Measurements from ENCODE around the gene C21orf58.
"Not testable (repeated sequence)": the region's sequence is repeated elsewhere in the genome, so short reads cannot be mapped to it uniquely, and the experiment has no call there.

C21orf58 gene

DNA sequence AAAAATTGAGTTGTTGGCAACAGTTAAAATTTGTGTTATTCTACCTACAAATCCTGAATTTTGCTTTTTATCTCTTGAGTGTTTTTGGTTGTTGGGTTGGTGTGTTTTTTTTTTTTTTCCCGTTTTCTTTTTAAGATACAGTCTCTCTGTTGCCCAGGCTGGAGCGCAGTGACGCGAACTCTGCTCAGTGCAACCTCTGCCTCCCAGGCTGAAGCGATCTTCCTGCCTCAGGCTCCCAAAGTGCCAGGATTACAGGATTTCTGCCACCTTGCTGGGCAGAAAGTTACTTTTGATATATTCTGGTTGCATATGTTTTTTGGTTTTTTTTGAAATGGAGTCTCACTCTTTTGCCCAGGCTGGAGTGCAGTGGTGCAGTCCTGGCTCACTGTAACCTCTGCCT lies 4.5 kb upstream of the C21orf58 start:
- no peak for DNase-seq
- in situ Hi-C loops (cut with MboI; ENCODE audit: low pct_unique_long_range_greater_than_20kb, low sequenced_read_pairs), result no loop called here

DNA sequence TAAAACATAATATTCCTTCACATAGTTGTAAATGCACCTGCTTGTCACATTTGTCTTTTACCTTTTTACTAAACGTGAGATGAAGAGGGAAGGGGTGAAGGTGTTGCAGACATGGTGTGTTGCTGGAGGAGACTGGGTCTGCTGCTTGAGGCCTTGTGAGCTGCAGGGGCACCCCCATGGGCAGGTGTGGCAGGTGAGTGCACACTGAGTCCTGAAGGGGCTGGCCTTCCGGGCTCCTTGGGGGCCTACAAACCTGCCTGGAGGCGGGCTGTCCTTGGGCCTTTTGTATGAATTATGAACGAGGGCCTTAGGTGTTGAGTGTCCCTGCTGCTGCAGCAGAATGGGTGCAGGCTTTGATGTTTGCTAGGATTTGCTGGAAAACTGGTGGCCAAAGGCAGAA lies 4.0 kb upstream of the C21orf58 start:
- no peak for DNase-seq
- in situ Hi-C loops (cut with MboI; ENCODE audit: low pct_unique_long_range_greater_than_20kb, low sequenced_read_pairs), result no loop called here

DNA sequence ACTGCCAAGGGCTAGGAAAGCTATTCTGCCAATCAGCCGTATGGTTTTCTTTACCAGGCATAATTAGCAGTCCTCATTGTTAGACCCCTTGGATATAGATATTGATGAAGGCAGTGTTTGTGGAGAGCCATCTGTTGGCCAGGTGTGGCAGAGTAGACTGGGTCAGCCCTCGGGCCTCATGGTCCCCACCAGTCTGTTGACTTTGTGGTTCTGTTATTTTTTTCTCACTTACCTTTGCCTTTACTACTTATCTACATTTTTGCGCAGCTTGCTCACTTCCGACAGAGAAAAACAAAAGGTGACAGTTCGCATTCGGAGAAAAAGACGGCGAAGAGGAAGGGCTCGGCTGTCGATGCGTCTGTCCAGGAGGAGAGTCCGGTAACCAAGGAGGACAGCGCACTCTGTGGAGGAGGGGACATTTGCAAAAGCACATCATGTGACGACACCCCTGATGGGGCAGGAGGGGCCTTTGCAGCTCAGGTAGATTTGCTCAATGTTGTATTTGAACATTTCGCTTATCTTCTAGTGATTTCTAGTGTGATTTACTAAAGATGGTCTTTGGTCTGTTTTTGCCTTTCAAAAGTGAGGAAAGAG lies 2.5 kb upstream of the C21orf58 start:
- no peak for DNase-seq

DNA sequence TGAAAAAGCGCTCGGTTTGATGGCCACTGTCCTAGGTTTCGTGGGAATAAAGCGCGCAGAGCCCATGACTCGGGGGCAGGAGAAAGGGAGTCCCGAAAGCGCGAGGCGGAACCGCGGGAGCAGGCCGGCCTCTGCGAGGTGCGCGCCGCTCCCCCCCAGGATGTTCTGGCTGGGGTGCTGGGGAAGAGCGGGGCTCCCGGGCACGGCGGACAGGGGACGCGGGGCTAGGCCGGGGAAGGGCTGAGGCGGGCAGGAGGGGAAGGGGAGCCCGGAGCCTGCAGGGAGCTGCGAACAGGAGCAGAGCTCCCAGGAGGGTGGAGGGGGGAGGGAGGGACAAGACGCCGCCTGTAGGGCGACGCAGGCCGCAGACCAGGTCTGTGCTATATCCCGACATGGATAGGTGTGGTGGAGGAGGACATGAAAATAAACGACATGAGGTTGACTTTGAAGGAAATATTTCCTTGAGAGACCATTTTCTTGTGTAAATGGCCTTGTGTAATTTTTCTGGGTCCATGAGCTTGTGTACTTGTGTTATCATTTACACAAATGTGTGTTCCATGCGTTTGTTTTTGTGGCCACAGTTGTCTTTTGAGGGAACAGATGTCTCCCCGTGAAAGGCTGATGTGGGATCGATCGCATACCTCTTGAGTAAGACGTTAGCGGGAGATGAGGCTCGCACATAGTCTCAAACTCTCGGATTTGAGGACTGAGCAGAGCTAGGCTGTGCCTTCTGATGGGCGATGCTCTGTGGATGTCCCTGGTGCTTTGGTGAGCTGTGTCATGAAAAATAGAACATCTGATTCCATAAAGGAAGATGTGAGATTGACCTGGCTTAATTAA lies 1.6 kb upstream of the C21orf58 start:
- in situ Hi-C loops (cut with MboI; ENCODE audit: low pct_unique_long_range_greater_than_20kb, low sequenced_read_pairs), result no loop called here
- peak; percentile 55 for DNase-seq

More for the DNA sequence above, 2.5 kb upstream of the C21orf58 start:
- in situ Hi-C loops (cut with MboI; ENCODE audit: low pct_unique_long_range_greater_than_20kb, low sequenced_read_pairs), result no loop called here

DNA sequence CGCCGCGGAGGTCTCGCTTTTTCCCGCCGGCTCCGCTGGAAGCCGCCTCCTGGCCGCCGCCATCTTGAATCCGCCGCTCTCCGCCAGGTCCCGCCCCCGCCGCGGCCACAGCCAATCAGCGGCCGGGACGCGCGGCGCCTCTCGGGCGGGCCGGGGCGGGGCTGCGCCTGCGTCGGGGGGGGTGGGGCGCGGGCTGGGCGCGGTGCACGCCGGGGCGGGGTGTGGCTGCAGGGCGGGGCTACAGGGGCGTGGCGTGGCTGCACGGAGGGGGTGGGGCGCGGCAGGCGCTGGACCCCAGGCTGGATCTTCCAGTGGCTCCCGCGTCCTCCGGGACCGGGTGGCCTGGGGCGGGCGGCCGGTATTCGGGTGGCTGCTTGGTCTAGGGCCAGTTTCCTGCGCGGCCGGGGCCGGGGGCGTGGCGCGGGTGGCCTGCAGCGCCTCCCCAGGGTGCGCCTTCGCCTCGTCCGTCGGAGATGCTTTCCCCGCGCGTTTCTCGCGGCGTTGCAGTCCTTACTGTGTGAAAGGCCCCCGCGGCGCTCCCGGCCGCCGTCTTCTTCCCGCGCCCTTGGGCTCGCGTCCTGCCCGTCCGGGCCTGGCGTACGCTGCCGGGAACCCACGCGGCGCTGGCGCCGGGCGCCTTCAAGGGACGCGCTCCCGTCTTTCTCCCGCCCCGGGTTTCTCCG lies 861 bp upstream of the C21orf58 start:
- in situ Hi-C loops (cut with MboI; ENCODE audit: low pct_unique_long_range_greater_than_20kb, low sequenced_read_pairs), result no loop called here
- DNase-seq, result peak; percentile 76

DNA sequence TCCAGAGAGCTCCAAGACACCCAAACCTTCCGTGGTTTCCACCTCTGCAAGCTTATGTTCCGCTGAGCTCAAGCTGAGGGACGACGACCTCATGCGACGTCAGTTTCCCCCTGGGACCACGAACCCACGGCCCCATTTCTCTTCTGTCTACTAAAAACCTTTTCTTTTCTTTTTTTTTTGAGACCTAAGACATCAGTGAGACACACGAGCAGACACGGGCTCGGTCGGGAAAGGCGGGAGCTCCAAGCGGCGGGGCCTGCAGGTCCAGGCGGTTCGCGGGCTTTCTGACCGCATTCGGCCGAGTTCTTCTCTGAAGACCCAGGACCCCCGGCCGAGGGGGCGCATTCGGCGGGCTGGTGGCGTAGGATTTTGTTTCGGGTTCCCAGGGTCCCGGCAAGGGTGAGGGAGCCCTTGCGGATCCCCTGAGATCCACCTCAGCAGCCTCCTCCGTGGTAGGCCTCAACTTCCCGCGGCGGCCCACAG lies 402 bp downstream of the C21orf58 start:
- no peak for DNase-seq
- in situ Hi-C loops (cut with MboI; ENCODE audit: low pct_unique_long_range_greater_than_20kb, low sequenced_read_pairs), result no loop called here

DNA sequence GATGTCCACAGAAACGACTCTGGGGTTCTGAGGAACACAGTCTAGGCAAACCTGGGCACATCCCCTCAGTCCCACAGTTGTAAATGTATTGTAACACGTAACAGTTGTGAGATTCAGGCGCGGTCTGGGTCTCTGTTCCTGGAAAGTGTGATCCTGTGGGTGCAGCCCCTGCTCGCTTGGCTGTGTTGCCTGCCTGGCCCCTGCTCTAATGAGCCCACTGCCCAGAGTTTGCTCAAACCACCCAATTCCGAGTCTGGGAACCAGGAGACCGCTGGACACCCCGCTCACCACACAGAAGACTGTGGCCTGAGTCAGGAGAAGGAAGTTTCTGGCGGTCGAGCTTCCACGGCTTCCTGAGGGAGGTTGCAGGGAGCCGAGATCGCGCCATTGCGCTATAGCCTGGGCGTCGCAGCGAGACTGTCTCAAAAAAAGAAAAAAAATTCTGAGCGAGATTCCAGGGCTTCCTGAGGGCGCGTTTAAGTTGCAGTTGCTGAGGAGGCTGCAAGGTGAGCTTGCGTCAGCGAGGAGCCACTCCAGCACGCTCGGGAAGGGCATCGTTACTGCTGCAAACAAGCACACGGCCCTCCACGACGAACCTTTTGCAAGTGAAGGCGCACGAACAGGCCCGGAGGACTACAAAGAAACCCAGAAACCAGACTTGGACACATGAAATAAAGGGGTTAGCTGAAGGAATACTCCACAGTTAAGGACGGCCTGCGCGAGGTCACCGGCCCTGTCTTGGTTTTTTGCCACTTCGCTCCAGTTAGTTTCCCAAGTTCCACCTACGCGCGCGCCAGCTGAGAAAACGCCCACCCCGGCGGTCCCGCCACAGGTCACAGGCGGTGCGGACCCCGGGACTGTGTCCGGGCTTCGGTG lies 1.1 kb downstream of the C21orf58 start:
- peak; percentile 45 for DNase-seq
- in situ Hi-C loops (cut with MboI; ENCODE audit: low pct_unique_long_range_greater_than_20kb, low sequenced_read_pairs), result no loop called here

DNA sequence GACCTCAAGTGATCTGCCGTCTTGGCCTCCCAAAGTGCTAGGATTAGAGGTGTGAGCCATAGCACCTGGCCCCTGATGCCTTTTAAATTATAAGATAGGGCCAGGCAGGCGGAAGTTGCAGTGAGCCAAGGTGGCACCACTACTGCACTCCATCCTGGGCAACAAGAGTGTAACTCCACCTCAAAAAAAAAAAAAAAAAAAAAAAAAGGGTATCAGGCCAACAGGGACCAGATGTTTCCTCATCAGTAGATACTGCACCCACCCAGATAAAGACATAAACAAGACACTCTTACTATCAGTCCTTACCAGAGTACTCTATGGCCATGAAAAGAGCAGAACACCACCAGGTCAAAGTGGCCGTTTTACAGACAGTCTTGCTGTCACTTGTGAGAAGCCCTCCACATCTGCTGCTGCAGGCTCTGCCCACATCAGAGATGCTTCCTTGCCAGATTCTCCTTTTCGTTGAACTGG lies 3.3 kb downstream of the C21orf58 start:
- DNase-seq, result peak; percentile 68
- in situ Hi-C loops (cut with MboI; ENCODE audit: low pct_unique_long_range_greater_than_20kb, low sequenced_read_pairs), result no loop called here

DNA sequence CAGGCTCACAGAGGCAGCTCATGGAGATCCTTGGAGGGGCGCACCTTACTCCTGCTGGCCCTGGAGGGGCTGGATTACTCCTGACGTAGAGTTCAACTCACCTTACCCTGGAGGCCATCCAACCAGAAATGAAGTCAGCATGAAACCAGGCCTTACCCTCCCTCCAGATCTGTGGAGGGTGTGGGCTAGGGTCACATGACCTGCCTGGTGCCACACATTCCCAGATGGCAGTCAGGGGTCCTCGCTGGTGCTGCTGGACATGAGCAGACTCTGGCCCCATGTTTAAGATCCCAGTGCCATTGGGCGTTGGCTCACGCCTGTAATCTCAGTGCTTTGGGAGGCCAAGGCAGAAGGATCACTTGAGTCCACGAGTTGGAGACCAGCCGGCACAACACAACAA lies 4.5 kb downstream of the C21orf58 start:
- DNase-seq, result no peak
- in situ Hi-C loops (cut with MboI; ENCODE audit: low pct_unique_long_range_greater_than_20kb, low sequenced_read_pairs), result no loop called here

DNA sequence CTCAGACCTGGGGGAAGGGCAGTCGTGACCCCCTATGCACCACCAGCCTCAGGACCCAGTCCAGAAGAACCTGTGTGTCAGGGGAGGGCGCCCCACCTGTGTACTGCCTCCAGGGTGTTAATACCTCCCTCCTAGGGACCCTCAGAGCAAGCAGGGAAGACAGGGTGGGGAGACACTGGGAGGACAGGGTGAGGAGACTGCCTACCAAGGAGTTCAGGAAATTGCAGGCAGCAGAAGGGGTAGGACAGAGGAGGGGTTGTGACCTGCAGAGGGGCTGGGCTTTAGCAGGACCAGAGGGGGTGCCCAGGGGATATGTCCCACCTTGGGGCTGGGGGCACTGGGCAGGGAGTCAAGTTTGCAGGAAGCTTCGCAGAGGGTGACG lies 5.2 kb downstream of the C21orf58 start:
- no peak for DNase-seq
- in situ Hi-C loops (cut with MboI; ENCODE audit: low pct_unique_long_range_greater_than_20kb, low sequenced_read_pairs), result no loop called here

DNA sequence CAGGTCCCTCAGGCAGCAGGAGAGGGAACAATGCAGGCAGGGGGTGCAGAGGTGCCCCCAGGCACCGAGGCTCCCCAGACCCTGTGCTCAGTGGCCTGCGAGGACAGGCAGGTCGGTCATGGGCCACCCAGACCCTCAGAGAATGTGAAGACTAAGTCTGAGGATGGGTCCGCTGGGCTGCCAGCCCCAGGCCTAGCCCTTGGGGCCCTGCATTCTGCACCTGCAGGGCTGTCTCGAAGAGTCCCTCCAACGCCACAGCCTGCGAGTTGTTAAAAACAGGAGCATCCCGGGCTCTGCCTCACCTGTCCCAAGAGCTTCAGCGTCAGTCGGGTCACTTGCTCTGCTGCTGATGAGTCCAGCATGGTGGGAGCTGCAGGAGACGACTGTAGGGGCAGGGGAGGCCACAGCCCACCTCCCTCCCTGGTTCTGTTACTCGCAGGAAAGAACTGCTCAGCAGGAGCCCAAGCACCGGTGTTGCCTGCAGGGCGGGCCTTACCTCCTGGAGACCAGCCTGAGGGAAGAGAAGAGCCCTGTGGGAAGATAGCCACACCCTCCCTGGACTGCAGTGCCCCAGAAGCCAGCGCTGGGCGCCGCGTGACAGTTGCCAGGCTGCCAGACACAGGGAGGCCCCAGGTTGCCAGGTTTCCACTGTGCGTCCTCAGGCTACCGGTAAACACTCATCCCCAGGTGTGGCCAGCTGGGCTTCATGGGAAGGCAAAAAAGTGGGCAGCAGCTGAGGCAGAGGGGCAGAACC lies 5.8 kb downstream of the C21orf58 start:
- in situ Hi-C loops (cut with MboI; ENCODE audit: low pct_unique_long_range_greater_than_20kb, low sequenced_read_pairs), result no loop called here
- no peak for DNase-seq

DNA sequence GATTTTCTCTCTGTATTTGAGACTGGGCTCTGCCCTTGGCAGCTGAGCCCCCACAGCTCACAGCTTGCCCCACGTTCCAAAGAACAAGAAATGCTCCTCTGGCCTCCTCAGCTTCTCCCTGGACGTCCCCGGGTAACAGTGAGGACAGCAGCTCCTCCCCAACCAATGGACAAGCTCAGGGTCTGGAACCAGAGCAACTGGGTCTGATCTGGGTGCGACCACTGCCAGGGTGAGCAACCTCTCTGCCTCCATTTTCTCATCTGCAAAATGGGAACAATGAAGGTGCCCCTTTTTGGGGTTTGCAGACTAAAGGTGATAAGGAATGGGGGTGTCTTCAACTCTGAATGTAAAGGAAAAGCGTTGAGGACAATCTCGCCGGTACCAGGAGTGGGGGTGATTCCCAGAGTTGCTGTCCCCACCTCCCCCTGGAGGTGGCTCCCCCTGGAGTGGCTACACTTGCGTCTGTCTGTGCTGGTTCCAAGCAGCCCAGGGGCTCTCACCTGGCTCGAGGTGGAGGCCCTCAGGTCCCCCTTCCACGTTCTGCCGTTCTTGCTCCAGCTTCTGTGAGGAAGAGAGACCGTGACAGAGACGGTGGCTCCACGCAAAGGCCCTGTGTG lies 6.9 kb downstream of the C21orf58 start:
- in situ Hi-C loops (cut with MboI; ENCODE audit: low pct_unique_long_range_greater_than_20kb, low sequenced_read_pairs), result no loop called here
- no peak for DNase-seq

DNA sequence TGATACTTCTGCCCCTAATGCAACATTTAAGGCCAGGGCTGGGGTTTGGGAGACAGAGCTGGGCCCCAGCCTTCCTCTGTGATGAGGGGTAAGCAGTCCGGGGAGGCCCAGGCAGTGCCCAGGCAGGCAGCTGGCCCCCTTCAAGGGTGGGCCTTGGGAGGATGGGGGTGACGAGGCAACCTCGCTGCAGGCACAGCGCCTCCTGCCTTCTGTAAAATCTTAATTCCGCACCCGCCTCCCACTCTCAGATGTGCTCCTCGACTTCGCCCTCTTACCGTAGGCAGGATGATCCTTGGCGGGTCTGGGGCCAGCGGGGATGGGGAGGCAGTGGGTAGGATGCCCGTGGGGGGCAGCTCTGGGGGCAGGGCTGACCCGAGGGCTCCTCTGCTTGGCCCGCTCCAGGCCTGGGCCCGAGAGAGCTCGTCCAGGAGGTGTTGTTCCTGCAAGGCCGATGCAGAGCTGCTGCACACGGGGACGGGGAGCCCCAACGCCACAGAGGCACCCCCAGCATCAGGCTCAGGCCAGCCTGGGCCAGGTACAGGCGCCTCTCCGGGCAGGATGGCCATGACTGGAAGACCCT lies 9.1 kb downstream of the C21orf58 start:
- no peak for DNase-seq
- in situ Hi-C loops (cut with MboI; ENCODE audit: low pct_unique_long_range_greater_than_20kb, low sequenced_read_pairs), result no loop called here

DNA sequence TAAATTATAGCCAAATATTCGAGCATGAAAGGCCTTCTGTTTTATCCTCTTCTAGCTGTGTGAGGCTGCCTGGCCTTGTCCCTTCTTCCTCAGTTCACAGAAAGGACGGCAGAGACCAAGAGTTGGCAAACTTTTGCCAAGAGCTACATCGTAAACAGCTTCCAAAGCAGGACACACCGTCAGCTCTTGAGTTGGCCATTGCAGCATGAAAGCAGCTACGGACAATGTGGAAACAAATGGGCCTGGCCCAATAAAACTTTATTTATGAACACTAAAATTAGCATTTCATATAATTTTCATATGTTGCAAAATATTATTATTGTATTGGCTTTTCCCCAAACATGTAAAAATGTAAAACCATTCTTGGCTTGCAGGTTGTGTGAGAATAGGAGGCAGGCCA lies 10.7 kb downstream of the C21orf58 start:
- in situ Hi-C loops (cut with MboI; ENCODE audit: low pct_unique_long_range_greater_than_20kb, low sequenced_read_pairs), result no loop called here
- no peak for DNase-seq

DNA sequence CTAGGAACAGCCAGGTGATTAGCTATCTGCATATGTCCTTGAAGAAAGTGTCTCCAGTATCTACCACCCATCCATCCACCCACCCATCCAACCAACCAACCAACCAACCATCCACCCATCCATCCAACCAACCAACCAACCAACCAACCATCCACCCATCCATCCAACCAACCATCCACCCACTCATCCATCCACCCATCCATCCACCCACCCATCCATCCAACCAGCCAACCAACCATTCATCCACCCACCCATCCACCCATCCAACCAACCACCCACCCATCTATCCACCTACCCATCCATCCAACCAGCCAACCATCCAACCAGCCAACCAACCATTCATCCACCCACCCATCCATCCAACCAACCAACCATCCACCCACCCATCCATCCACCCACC lies 12.1 kb downstream of the C21orf58 start:
- in situ Hi-C loops (cut with MboI; ENCODE audit: low pct_unique_long_range_greater_than_20kb, low sequenced_read_pairs), result no loop called here
- no peak for DNase-seq

DNA sequence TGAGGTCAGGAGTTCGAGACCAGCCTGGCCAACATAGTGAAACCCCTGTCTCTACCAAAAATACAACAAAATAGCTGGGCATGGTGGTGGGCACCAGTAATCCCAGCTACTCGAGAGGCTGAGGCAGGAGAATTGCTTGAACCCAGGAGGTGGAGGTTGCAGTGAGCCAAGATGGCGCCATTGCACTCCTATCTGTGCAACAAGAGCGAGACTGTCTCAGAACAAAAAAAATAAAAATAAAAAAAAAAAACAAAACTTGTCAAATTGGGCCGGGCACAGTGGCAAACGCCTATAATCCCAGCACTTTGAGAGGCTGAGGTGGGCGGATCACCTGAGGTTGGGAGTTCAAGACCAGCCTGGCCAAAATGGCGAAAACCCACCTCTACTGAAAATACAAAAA lies 13.4 kb downstream of the C21orf58 start:
- in situ Hi-C loops (cut with MboI; ENCODE audit: low pct_unique_long_range_greater_than_20kb, low sequenced_read_pairs); DNase-seq: not testable (repeated sequence)

DNA sequence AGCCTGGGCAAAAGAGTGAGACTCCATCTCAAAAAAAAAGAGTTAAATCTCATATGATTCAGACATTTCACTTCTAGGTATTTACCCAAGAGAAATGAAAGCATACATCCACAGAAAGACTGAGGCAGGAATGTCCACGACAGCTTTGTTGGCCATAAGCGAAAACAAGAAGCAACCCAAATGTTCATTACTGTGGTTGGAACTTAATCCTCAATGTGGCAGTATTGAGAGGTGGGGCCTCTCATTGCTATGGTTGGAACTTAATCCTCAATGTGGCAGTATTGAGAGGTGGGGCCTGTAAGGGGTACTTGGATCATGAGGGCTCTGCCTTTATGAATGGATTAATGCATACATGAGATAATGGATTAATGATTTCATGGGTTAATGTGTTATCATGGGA lies 15.2 kb downstream of the C21orf58 start:
- in situ Hi-C loops (cut with MboI; ENCODE audit: low pct_unique_long_range_greater_than_20kb, low sequenced_read_pairs), result no loop called here
- no peak for DNase-seq

DNA sequence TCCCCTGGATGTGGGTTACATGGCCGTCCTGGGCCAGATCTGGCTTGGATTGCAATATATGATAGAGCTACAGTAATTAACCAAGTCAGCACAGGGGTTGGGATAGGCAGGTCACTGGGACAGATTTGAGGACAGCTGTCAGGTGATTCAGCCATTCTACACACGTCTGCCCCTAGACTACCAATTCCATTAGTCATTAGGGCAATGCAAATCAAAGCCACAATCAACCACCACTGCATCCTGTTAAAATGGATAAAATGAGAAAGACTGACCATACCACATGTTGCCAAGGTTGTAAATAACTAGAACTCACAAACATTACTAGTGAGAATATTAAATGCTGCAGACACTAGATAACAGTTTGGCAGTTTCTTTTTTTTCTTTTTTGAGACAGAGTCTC lies 16.0 kb downstream of the C21orf58 start:
- in situ Hi-C loops (cut with MboI; ENCODE audit: low pct_unique_long_range_greater_than_20kb, low sequenced_read_pairs), result no loop called here
- DNase-seq, result no peak

Measured in KBM-7 (cell line).